Activated naive CD4-positive, alpha-beta T cell treated with anti-CD3 and anti-CD28 coated beads for 36 hours (primary cell): Measurements from ENCODE around the gene FBXW2. TPM values are rescaled to one million over a fixed set of nuclear protein-coding genes. Genes with fewer than 3 reads are reported as not detected.
"Not testable (repeated sequence)": the region's sequence is repeated elsewhere in the genome, so short reads cannot be mapped to it uniquely, and the experiment has no call there.

Experiments
- CTCF ChIA-PET: fragments of 350-600 bp; sonication (Branson Sonifier 250); formaldehyde crosslinking; loops from one replicate; lab custom pipeline; 2021; ENCODE audit warnings: antibody characterized with exemption; lab: Charles Lee
- DNase-seq: peaks from one replicate; pipeline ENCODE4 v3.0.0-alpha.2; 2020
- H3K27ac Mint-ChIP-seq: one replicate; pipeline ENCODE4 v1.8.0; 2021; ENCODE audit warnings: mild to moderate bottlenecking, mixed read lengths
- H3K27me3 Mint-ChIP-seq: one replicate; pipeline ENCODE4 v1.8.0; 2021; ENCODE audit warnings: low read depth, mixed read lengths
- H3K36me3 Mint-ChIP-seq: one replicate; pipeline ENCODE4 v1.8.0; 2021; ENCODE audit warnings: low read depth, mixed read lengths
- H3K4me1 Mint-ChIP-seq: one replicate; pipeline ENCODE4 v1.8.0; 2021; ENCODE audit warnings: low read depth, mixed read lengths
- H3K4me3 Mint-ChIP-seq: one replicate; pipeline ENCODE4 v1.8.0; 2021; ENCODE audit warnings: mild to moderate bottlenecking, moderate library complexity, mixed read lengths
- H3K9me3 Mint-ChIP-seq: one replicate; pipeline ENCODE4 v1.8.0; 2021; ENCODE audit warnings: mixed read lengths
- intact Hi-C: fragments of 100-400 bp; cut with micrococcal nuclease; formaldehyde crosslinking; loops from one replicate; pipeline ENCODE4 v1.15.1; 2023
- total RNA-seq, 2 experiments: library from RNA; stranded (reverse); gene quantifications; one replicate each; pipeline ENCODE4 v1.2.3, GENCODE V29; 2021

Gene FBXW2
- total RNA-seq, 2 experiments from 2014 or later, result 60.8 to 64.4 TPM

- intact Hi-C loops, result no loop called here
- Mint-ChIP-seq H3K4me1 (peaks cover 7% of the 10 kb centered on the region), H3K4me3 (no peak overlapping the region), H3K9me3 (peaks cover 33% of the 10 kb centered on the region), H3K36me3 (peaks cover 33% of the 10 kb centered on the region), H3K27me3 (no peaks in the 10 kb centered on the region), H3K27ac (no peak overlapping the region)
- CTCF ChIA-PET, result no interaction called here
- DNase-seq, result no peak
Observed at GRCh38 chr9:120808931-120809330, 15.7 kb upstream of the FBXW2 start.

- intact Hi-C loops, result no loop called here
- no peak for DNase-seq
- no peak overlapping the region for H3K4me3 Mint-ChIP-seq
- H3K27ac Mint-ChIP-seq, result peak overlapping the region; percentile 31
- H3K27me3 Mint-ChIP-seq, result no peaks in the 10 kb centered on the region
- no peaks in the 10 kb centered on the region for H3K4me1 Mint-ChIP-seq
- CTCF ChIA-PET, result no interaction called here
- H3K9me3 Mint-ChIP-seq, result peaks cover 33% of the 10 kb centered on the region
- peaks cover 33% of the 10 kb centered on the region for H3K36me3 Mint-ChIP-seq
Observed at GRCh38 chr9:120807607-120808379, 14.6 kb upstream of the FBXW2 start.

- H3K4me3 Mint-ChIP-seq, H3K27me3 Mint-ChIP-seq, H3K4me1 Mint-ChIP-seq, intact Hi-C loops, DNase-seq, CTCF ChIA-PET, H3K27ac Mint-ChIP-seq: not testable (repeated sequence)
- Mint-ChIP-seq H3K9me3 (peaks cover 33% of the 10 kb centered on the region), H3K36me3 (peaks cover 23% of the 10 kb centered on the region)
Observed at GRCh38 chr9:120804784-120805363, 11.7 kb upstream of the FBXW2 start.

- H3K4me1 Mint-ChIP-seq, result no peaks in the 10 kb centered on the region
- no peaks in the 10 kb centered on the region for H3K27me3 Mint-ChIP-seq
- DNase-seq, result no peak
- no peak overlapping the region for H3K4me3 Mint-ChIP-seq
- intact Hi-C loops, result no loop called here
- CTCF ChIA-PET, result interaction anchor here (0.7 kb wide), 1 partner anchor 28 kb away, joined by 3 read pairs; no protein-coding TSS in a partner anchor
- H3K9me3 Mint-ChIP-seq, result peaks cover 12% of the 10 kb centered on the region
- no peak overlapping the region for H3K27ac Mint-ChIP-seq
- peaks cover 12% of the 10 kb centered on the region for H3K36me3 Mint-ChIP-seq
Observed at GRCh38 chr9:120801441-120801840, 8.2 kb upstream of the FBXW2 start.

- DNase-seq, result no peak
- intact Hi-C loops, result loop anchor here (5.0 kb wide), 1 partner anchor 79 kb away; the partner anchor contains the start of gene MEGF9
- Mint-ChIP-seq H3K36me3 (peaks cover 23% of the 10 kb centered on the region), H3K27me3 (no peaks in the 10 kb centered on the region), H3K4me3 (no peak overlapping the region), H3K27ac (peak overlapping the region; percentile 36), H3K9me3 (no peaks in the 10 kb centered on the region), H3K4me1 (peaks cover 60% of the 10 kb centered on the region)
- CTCF ChIA-PET, result interaction anchor here (0.5 to 0.6 kb wide), 2 partner anchors 33 to 243 kb away, joined by 3 read pairs; no protein-coding TSS in a partner anchor
Observed at GRCh38 chr9:120791161-120791560, 2.1 kb downstream of the FBXW2 start.

GRCh38 chr9:120787933-120788332 lies 5.3 kb downstream of the FBXW2 start:
- no peak overlapping the region for H3K4me3 Mint-ChIP-seq
- no peaks in the 10 kb centered on the region for H3K27me3 Mint-ChIP-seq
- intact Hi-C loops, result no loop called here
- CTCF ChIA-PET, result no interaction called here
- H3K27ac Mint-ChIP-seq, result no peak overlapping the region
- H3K36me3 Mint-ChIP-seq, result peaks cover 37% of the 10 kb centered on the region
- DNase-seq, result no peak
- peaks cover 69% of the 10 kb centered on the region for H3K4me1 Mint-ChIP-seq
- H3K9me3 Mint-ChIP-seq, result no peaks in the 10 kb centered on the region

- peak overlapping the region; percentile 5 for H3K27ac Mint-ChIP-seq
- CTCF ChIA-PET, result no interaction called here
- H3K36me3 Mint-ChIP-seq, result peaks cover 39% of the 10 kb centered on the region
- peaks cover 45% of the 10 kb centered on the region for H3K4me1 Mint-ChIP-seq
- H3K4me3 Mint-ChIP-seq, result no peak overlapping the region
- H3K9me3 Mint-ChIP-seq, result no peaks in the 10 kb centered on the region
- no peak for DNase-seq
- intact Hi-C loops, result no loop called here
- H3K27me3 Mint-ChIP-seq, result no peaks in the 10 kb centered on the region
Observed at GRCh38 chr9:120783602-120784047, 9.6 kb downstream of the FBXW2 start.

GRCh38 chr9:120781236-120781635 lies 12.0 kb downstream of the FBXW2 start:
- peaks cover 34% of the 10 kb centered on the region for H3K36me3 Mint-ChIP-seq
- CTCF ChIA-PET, result no interaction called here
- intact Hi-C loops, result no loop called here
- H3K4me3 Mint-ChIP-seq, result no peak overlapping the region
- H3K27me3 Mint-ChIP-seq, result no peaks in the 10 kb centered on the region
- H3K4me1 Mint-ChIP-seq, result peaks cover 33% of the 10 kb centered on the region
- H3K9me3 Mint-ChIP-seq, result no peaks in the 10 kb centered on the region
- DNase-seq, result no peak
- no peak overlapping the region for H3K27ac Mint-ChIP-seq

GRCh38 chr9:120780367-120780766 lies 12.8 kb downstream of the FBXW2 start:
- no peak overlapping the region for H3K27ac Mint-ChIP-seq
- peaks cover 35% of the 10 kb centered on the region for H3K36me3 Mint-ChIP-seq
- H3K27me3 Mint-ChIP-seq, result no peaks in the 10 kb centered on the region
- H3K9me3 Mint-ChIP-seq, result no peaks in the 10 kb centered on the region
- CTCF ChIA-PET, result interaction anchor here (0.6 kb wide), 1 partner anchor 309 kb away, joined by 3 read pairs; no protein-coding TSS in a partner anchor
- H3K4me3 Mint-ChIP-seq, result no peak overlapping the region
- no peak for DNase-seq
- H3K4me1 Mint-ChIP-seq, result peaks cover 26% of the 10 kb centered on the region
- intact Hi-C loops, result no loop called here

GRCh38 chr9:120779227-120779626 lies 14.0 kb downstream of the FBXW2 start:
- peak overlapping the region; percentile 26 for H3K27ac Mint-ChIP-seq
- H3K36me3 Mint-ChIP-seq, result peaks cover 36% of the 10 kb centered on the region
- DNase-seq, result no peak
- H3K4me1 Mint-ChIP-seq, result peaks cover 21% of the 10 kb centered on the region
- no peaks in the 10 kb centered on the region for H3K9me3 Mint-ChIP-seq
- CTCF ChIA-PET, result interaction anchor here (0.7 kb wide), 1 partner anchor 12 kb away, joined by 3 read pairs; no protein-coding TSS in a partner anchor
- intact Hi-C loops, result no loop called here
- H3K4me3 Mint-ChIP-seq, result no peak overlapping the region
- no peaks in the 10 kb centered on the region for H3K27me3 Mint-ChIP-seq

GRCh38 chr9:120778758-120779157 lies 14.5 kb downstream of the FBXW2 start:
- H3K4me3 Mint-ChIP-seq, result no peak overlapping the region
- intact Hi-C loops, result no loop called here

GRCh38 chr9:120777229-120777628 lies 16.0 kb downstream of the FBXW2 start:
- Mint-ChIP-seq H3K36me3 (peaks cover 28% of the 10 kb centered on the region), H3K9me3 (no peaks in the 10 kb centered on the region), H3K4me3 (no peak overlapping the region), H3K4me1 (peaks cover 12% of the 10 kb centered on the region), H3K27ac (no peak overlapping the region), H3K27me3 (no peaks in the 10 kb centered on the region)
- CTCF ChIA-PET, result interaction anchor here (0.7 to 1.0 kb wide), 2 partner anchors 8 to 22 kb away, joined by 3 to 5 read pairs; no protein-coding TSS in a partner anchor
- no peak for DNase-seq
- intact Hi-C loops, result no loop called here

More at GRCh38 chr9:120778758-120779157, 14.5 kb downstream of the FBXW2 start:
- peaks cover 16% of the 10 kb centered on the region for H3K4me1 Mint-ChIP-seq
- H3K27me3 Mint-ChIP-seq, result no peaks in the 10 kb centered on the region
- peaks cover 31% of the 10 kb centered on the region for H3K36me3 Mint-ChIP-seq
- H3K27ac Mint-ChIP-seq, result peak overlapping the region; percentile 11
- H3K9me3 Mint-ChIP-seq, result no peaks in the 10 kb centered on the region
- CTCF ChIA-PET, result no interaction called here
- no peak for DNase-seq
